Fibroblast of villous mesenchyme (primary cell): ENCODE measurements around the gene RFC5. TPM values are rescaled to one million over a fixed set of nuclear protein-coding genes. Genes with fewer than 3 reads are reported as not detected.
"Not testable (repeated sequence)": the region's sequence is repeated elsewhere in the genome, so short reads cannot be mapped to it uniquely, and the experiment has no call there.

Experiments used
- DNase-seq: peaks from one replicate; pipeline ENCODE4 v3.0.0-alpha.2; 2010; ENCODE audit warnings: low read depth
- H3K4me3 ChIP-seq: 2 replicates; pipeline ENCODE4 v1.5.1; 2011; ENCODE audit warnings: low read depth, mild to moderate bottlenecking, low read length
- CTCF ChIP-seq: IDR thresholded peaks from 2 replicates; pipeline ENCODE4 v1.5.1; 2012; ENCODE audit warnings: low read depth, mild to moderate bottlenecking, low read length; ENCODE audit not compliant: insufficient read depth
- total RNA-seq: library from RNA; depleted of rRNA; stranded (reverse); fragments of >200 nt; gene quantifications from 2 replicates; pipeline ENCODE4 v1.2.3, GENCODE V29; 2012

RFC5 gene
- total RNA-seq, 1 donor, result 15.5 TPM

- TF ChIP-seq CTCF, result no peak
- no peak for DNase-seq
- H3K4me3 ChIP-seq, result no peak overlapping the region
These were observed 21.7 kb upstream of the RFC5 start for GRCh38 chr12:117994551-117995438.

DNA sequence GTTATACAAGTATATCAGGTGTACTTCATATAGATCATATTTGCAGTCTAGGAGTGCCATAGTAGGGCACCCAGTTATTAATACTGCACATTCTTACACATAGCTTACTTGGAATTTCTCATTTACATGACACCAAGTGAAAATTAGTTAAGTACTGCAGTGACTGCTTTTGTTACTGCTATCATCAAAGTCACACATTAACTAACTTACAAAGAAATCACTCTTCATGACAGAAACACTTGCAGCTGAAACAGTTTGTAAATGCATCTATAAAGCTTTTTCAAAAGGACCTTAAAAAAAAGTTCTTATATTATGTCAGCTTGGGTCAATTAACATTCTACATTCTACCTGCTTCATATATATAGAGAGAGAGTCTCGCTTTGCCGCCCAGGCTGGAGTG, 17.8 kb upstream of the RFC5 start:
- H3K4me3 ChIP-seq, result no peak overlapping the region
- TF ChIP-seq CTCF, result no peak
- DNase-seq, result no peak

- DNase-seq, H3K4me3 ChIP-seq: not testable (repeated sequence)
These were observed 16.7 kb upstream of the RFC5 start for GRCh38 chr12:117999806-118000205.

DNA sequence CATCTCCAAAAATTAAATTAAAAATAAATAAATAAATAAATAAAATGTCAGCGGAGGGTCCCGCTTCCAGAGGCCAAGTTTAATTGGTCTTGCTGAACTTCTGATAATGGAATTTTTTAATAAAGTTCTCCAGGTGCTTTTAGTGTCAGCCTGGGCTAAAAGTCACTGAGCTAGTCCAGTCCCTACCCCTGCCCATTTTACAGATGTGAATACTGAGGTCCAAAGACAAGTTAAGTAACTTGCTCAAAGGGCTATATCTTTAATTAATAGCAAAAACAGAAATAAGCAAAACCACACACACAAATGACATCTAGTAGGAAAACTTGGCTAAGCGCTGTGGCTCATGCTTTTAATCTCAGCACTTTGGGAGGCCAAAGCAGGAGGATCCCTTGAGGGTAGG, 5.6 kb upstream of the RFC5 start:
- TF ChIP-seq CTCF, result no peak
- H3K4me3 ChIP-seq, result no peak overlapping the region
- DNase-seq, result no peak

- no peak for DNase-seq
- no peak overlapping the region for H3K4me3 ChIP-seq
- TF ChIP-seq CTCF, result no peak
These were observed 5.1 kb upstream of the RFC5 start for GRCh38 chr12:118011377-118011776.

DNA sequence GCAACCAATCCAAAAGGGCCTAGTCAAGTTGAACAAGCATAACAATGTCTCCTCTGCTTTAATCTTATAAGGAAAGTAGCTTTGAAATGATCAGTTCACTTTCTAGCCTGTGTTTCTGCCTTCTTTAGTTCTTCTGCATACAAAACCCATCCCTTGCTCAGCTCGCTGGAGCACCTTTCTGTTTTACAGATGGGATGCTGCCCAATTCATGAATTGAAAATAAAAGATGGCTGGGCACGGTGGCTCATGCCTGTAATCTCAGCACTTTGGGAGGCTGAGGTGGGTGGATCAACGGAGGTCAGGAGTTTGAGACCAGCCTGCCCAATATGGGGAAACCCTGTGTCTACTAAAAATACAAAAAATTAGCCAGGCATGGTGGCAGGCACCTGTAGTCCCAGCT, 4.5 kb upstream of the RFC5 start:
- H3K4me3 ChIP-seq, result no peak overlapping the region
- no peak for DNase-seq
- TF ChIP-seq CTCF, result no peak

- no peak for TF ChIP-seq CTCF
These were observed 3.2 kb upstream of the RFC5 start for GRCh38 chr12:118013283-118013682.

More at GRCh38 chr12:118013283-118013682, 3.2 kb upstream of the RFC5 start:
- H3K4me3 ChIP-seq, result no peak overlapping the region
- no peak for DNase-seq
